ENCODE results near the gene GOLGA6L6. TPM values are rescaled to one million over a fixed set of nuclear protein-coding genes. Genes with fewer than 3 reads are reported as not detected.
"Not testable (repeated sequence)": the region's sequence is repeated elsewhere in the genome, so short reads cannot be mapped to it uniquely, and the experiment has no call there.

The GOLGA6L6 gene
- polyA plus RNA-seq, 3 donors = not detected

GRCh38 chr15:20505926-20506658 is 35.5 kb downstream of the GOLGA6L6 start:
- H3K27ac ChIP-seq (ENCODE audit: low read depth in 1 of 2, low read length in 2 of 2); H3K4me1 ChIP-seq (ENCODE audit: control insufficient read depth in 1 of 2, insufficient read depth in 2 of 2, low read length in 2 of 2); H3K27me3 ChIP-seq (ENCODE audit: control insufficient read depth in 2 of 2, insufficient read depth in 2 of 2, low read length in 2 of 2); intact Hi-C loops (cut with micrococcal nuclease); H3K4me1 Mint-ChIP-seq; H3K27me3 Mint-ChIP-seq (ENCODE audit: low read depth in 3 of 3); H3K9me3 Mint-ChIP-seq; H3K9ac ChIP-seq (ENCODE audit: insufficient read depth, low read length, poor library complexity, severe bottlenecking); H2AFZ ChIP-seq (ENCODE audit: insufficient read depth, low read depth, low read length, poor library complexity, severe bottlenecking); H3K79me2 ChIP-seq (ENCODE audit: insufficient read depth, low read length); DNase-seq; H3K4me3 ChIP-seq (replicated peaks in 1 of 3; ENCODE audit: low read depth in 2 of 3, low read length in 3 of 3); H3K9me3 ChIP-seq (replicated peaks in 1 of 2; ENCODE audit: control insufficient read depth in 1 of 2, insufficient read depth in 1 of 2, low read length in 2 of 2); H3K36me3 ChIP-seq (replicated peaks in 1 of 2; ENCODE audit: control insufficient read depth in 1 of 2, insufficient read depth in 2 of 2, low read length in 2 of 2); H3K4me3 Mint-ChIP-seq; H3K4me2 ChIP-seq (replicated peaks; ENCODE audit: extremely low read depth, low read length, poor library complexity, severe bottlenecking); H3K27ac Mint-ChIP-seq; H3K36me3 Mint-ChIP-seq; H4K20me1 ChIP-seq (ENCODE audit: insufficient read depth, low read length): not testable (repeated sequence)
- 33% methylated on average over 6 of the region's 87 CpGs for WGBS (ENCODE audit: insufficient coverage)

- H3K9me3 ChIP-seq (replicated peaks in 1 of 2; ENCODE audit: control insufficient read depth in 1 of 2, insufficient read depth in 1 of 2, low read length in 2 of 2); H3K27ac ChIP-seq (ENCODE audit: low read depth in 1 of 2, low read length in 2 of 2); H3K79me2 ChIP-seq (ENCODE audit: insufficient read depth, low read length); H3K36me3 Mint-ChIP-seq; DNase-seq; H3K4me1 ChIP-seq (ENCODE audit: control insufficient read depth in 1 of 2, insufficient read depth in 2 of 2, low read length in 2 of 2); H3K27me3 Mint-ChIP-seq (ENCODE audit: low read depth in 3 of 3); H3K27ac Mint-ChIP-seq; H3K4me1 Mint-ChIP-seq; H4K20me1 ChIP-seq (ENCODE audit: insufficient read depth, low read length); H2AFZ ChIP-seq (ENCODE audit: insufficient read depth, low read depth, low read length, poor library complexity, severe bottlenecking); H3K4me3 ChIP-seq (replicated peaks in 1 of 3; ENCODE audit: low read depth in 2 of 3, low read length in 3 of 3); H3K9me3 Mint-ChIP-seq; H3K27me3 ChIP-seq (ENCODE audit: control insufficient read depth in 2 of 2, insufficient read depth in 2 of 2, low read length in 2 of 2); H3K36me3 ChIP-seq (replicated peaks in 1 of 2; ENCODE audit: control insufficient read depth in 1 of 2, insufficient read depth in 2 of 2, low read length in 2 of 2); H3K4me3 Mint-ChIP-seq; intact Hi-C loops (cut with micrococcal nuclease); H3K4me2 ChIP-seq (replicated peaks; ENCODE audit: extremely low read depth, low read length, poor library complexity, severe bottlenecking); H3K9ac ChIP-seq (ENCODE audit: insufficient read depth, low read length, poor library complexity, severe bottlenecking): not testable (repeated sequence)
- no CpG with 5 or more reads among the region's 3 CpGs for WGBS (ENCODE audit: insufficient coverage)
Observed at GRCh38 chr15:20502839-20503238, 38.8 kb downstream of the GOLGA6L6 start.

- H3K27ac ChIP-seq (ENCODE audit: low read depth in 1 of 2, low read length in 2 of 2); H4K20me1 ChIP-seq (ENCODE audit: insufficient read depth, low read length); H3K27me3 ChIP-seq (ENCODE audit: control insufficient read depth in 2 of 2, insufficient read depth in 2 of 2, low read length in 2 of 2); H3K9me3 Mint-ChIP-seq; H3K4me3 Mint-ChIP-seq; intact Hi-C loops (cut with micrococcal nuclease); H3K4me1 Mint-ChIP-seq; DNase-seq; H3K9me3 ChIP-seq (replicated peaks in 1 of 2; ENCODE audit: control insufficient read depth in 1 of 2, insufficient read depth in 1 of 2, low read length in 2 of 2); H3K36me3 ChIP-seq (replicated peaks in 1 of 2; ENCODE audit: control insufficient read depth in 1 of 2, insufficient read depth in 2 of 2, low read length in 2 of 2); H3K4me2 ChIP-seq (replicated peaks; ENCODE audit: extremely low read depth, low read length, poor library complexity, severe bottlenecking); H3K27me3 Mint-ChIP-seq (ENCODE audit: low read depth in 3 of 3); H3K9ac ChIP-seq (ENCODE audit: insufficient read depth, low read length, poor library complexity, severe bottlenecking); H3K4me3 ChIP-seq (replicated peaks in 1 of 3; ENCODE audit: low read depth in 2 of 3, low read length in 3 of 3); H3K27ac Mint-ChIP-seq; H3K36me3 Mint-ChIP-seq; H3K79me2 ChIP-seq (ENCODE audit: insufficient read depth, low read length); H3K4me1 ChIP-seq (ENCODE audit: control insufficient read depth in 1 of 2, insufficient read depth in 2 of 2, low read length in 2 of 2); H2AFZ ChIP-seq (ENCODE audit: insufficient read depth, low read depth, low read length, poor library complexity, severe bottlenecking): not testable (repeated sequence)
- no CpG with 5 or more reads among the region's 5 CpGs for WGBS (ENCODE audit: insufficient coverage)
Observed at GRCh38 chr15:20501512-20502222, 39.9 kb downstream of the GOLGA6L6 start.

GRCh38 chr15:20497781-20498180 is 43.8 kb downstream of the GOLGA6L6 start:
- H3K4me3 ChIP-seq (replicated peaks in 1 of 3; ENCODE audit: low read depth in 2 of 3, low read length in 3 of 3); H3K4me3 Mint-ChIP-seq; H3K4me1 ChIP-seq (ENCODE audit: control insufficient read depth in 1 of 2, insufficient read depth in 2 of 2, low read length in 2 of 2); H3K27ac ChIP-seq (ENCODE audit: low read depth in 1 of 2, low read length in 2 of 2); H3K9me3 ChIP-seq (replicated peaks in 1 of 2; ENCODE audit: control insufficient read depth in 1 of 2, insufficient read depth in 1 of 2, low read length in 2 of 2); H3K79me2 ChIP-seq (ENCODE audit: insufficient read depth, low read length); H3K4me1 Mint-ChIP-seq; H3K27me3 Mint-ChIP-seq (ENCODE audit: low read depth in 3 of 3); H3K9me3 Mint-ChIP-seq; intact Hi-C loops (cut with micrococcal nuclease); H2AFZ ChIP-seq (ENCODE audit: insufficient read depth, low read depth, low read length, poor library complexity, severe bottlenecking); DNase-seq; H4K20me1 ChIP-seq (ENCODE audit: insufficient read depth, low read length); H3K4me2 ChIP-seq (replicated peaks; ENCODE audit: extremely low read depth, low read length, poor library complexity, severe bottlenecking); H3K9ac ChIP-seq (ENCODE audit: insufficient read depth, low read length, poor library complexity, severe bottlenecking); H3K27ac Mint-ChIP-seq; H3K36me3 ChIP-seq (replicated peaks in 1 of 2; ENCODE audit: control insufficient read depth in 1 of 2, insufficient read depth in 2 of 2, low read length in 2 of 2); H3K36me3 Mint-ChIP-seq; H3K27me3 ChIP-seq (ENCODE audit: control insufficient read depth in 2 of 2, insufficient read depth in 2 of 2, low read length in 2 of 2): not testable (repeated sequence)
- WGBS (ENCODE audit: insufficient coverage) = no CpG with 5 or more reads among the region's 9 CpGs
